NB4 (cell line): Measurements from ENCODE around the gene ELOVL3.

Experiments
- CTCF ChIP-seq: IDR thresholded peaks from one replicate; pipeline ENCODE4 v1.5.1; 2012; ENCODE audit warnings: low read depth, low read length
- POLR2A ChIP-seq: IDR thresholded peaks from 2 replicates; pipeline ENCODE4 v1.6.1; 2011; ENCODE audit warnings: mild to moderate bottlenecking; ENCODE audit not compliant: insufficient read length; ENCODE audit errors: extremely low read depth

- no peak for TF ChIP-seq CTCF
- no peak for TF ChIP-seq POLR2A
These were observed 41.5 kb upstream of the ELOVL3 start for GRCh38 chr10:102184606-102185005.
